GM21825 (cell line): ENCODE measurements around the gene DGCR2.
A peak's percentile ranks its signal among the peaks of the same experiment; 100 is the strongest.
"Not testable (repeated sequence)": the region's sequence is repeated elsewhere in the genome, so short reads cannot be mapped to it uniquely, and the experiment has no call there.

Experiments used
- ATAC-seq: cut with Tn5 transposase; IDR thresholded peaks from one replicate; pipeline ENCODE4 v1.9.1; 2021; ENCODE audit warnings: mild to moderate bottlenecking, moderate library complexity; ENCODE audit not compliant: unreplicated experiment

Gene DGCR2

GRCh38 chr22:19122143-19122751 is at the start of gene DGCR2:
Gene DGCR2, minus strand, starts transcription at chr22:19122412. Its CDS starts 206 bp downstream, at chr22:19122206.
- ATAC-seq: peak; percentile 84

DNA sequence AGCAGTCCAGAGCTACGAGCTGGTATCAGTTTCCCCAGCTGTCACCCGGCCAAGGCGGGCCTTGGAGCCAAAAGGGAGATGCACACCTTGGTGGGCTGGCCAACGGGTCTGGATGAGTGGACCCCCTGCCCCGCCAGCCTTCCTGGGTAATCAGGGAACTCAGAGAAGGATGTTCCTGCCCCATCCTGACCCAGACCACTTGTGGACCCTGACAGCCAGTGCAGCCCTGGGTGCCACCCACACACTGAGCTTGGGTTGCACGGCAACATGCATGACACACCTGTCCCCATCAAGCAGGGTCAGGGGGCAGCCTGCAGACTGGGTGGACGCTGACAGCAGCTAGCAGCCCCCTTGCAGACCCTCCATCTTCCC is 47.7 kb upstream of the DGCR2 start:
- ATAC-seq: no peak

DNA sequence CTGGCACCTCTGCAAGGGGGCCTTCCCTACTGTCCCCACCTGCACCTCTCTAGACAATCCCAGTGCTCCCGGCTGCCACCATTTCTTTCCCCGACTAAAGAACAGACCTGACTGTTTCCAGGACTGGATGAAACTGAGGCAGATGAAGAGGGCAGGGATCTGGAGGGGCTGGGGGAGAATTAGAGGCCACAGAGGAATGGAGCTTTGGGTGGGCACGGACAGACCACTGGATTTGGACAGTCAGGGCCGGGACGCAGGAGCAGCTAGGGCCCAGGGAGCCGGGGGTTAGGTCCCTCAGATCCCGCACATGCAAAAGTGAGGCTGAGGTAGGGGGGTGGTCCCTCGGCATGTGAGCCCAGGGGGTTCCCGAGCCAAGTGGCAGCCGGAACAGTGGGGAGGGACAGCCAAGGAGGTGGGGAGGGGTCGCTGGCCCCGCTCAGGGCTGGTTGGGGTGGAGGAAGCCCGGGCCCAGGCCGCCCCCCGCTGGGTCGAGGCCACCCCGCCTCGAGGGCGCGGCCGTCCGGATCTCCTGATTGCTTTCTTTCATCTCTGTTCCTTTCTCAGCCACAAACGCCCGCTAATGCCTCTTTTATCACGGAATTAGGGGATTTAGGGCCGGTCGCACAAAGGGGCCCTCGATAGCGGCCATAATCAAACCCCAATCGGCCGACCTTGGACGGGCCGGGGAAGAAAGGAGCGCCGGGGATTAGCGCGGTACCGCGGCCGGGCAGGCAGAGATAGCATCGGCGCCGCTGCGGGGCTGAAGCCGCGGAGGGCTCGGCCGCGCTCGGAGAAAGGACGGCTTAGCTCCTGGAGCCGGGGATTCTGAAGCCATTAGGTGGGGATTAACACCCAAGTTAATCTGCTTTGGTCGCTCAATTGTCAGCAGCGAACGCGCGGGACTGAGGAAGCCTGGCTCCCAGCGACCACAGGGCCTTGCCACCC is 47.1 kb upstream of the DGCR2 start:
- ATAC-seq: no peak

DNA sequence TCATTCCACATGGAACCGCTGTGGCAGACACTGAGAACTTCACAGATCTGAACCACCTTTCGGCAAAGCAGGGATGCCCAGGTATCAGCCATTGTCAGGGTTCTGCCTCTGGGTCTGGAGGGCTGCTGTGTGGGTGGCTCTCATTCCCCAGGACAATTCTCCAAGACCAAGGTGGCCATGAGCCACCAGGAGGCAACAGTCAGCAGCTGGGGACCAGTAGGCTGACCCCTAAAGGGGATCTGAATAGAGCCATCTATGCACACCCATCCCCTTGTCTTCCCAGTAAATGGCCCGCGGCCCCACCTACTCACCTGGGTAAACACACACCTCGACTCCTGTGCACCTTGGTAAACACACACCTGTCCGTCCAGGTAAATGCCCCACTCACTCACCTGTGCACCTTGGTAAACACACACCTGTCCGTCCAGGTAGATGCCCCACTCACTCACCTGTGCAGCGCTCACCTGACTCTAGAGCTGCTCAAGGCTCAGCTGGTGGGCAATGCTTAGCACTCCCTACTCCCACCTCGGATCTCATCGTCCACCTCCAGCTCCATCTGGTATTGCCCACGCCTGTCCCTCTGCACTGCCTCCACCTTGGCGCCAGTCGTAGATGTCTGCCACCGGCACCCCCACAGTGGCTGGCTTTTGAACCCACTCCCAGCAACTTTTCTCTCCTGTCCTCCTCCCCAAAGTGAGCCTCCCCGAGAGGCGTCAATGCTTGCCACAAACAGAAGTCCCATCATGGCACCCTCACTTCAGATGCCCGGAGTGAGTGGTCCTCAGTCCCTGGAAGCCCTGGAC is 46.1 kb upstream of the DGCR2 start:
- ATAC-seq: no peak

- ATAC-seq: no peak
Observed at GRCh38 chr22:19167106-19167869, 45.1 kb upstream of the DGCR2 start.

DNA sequence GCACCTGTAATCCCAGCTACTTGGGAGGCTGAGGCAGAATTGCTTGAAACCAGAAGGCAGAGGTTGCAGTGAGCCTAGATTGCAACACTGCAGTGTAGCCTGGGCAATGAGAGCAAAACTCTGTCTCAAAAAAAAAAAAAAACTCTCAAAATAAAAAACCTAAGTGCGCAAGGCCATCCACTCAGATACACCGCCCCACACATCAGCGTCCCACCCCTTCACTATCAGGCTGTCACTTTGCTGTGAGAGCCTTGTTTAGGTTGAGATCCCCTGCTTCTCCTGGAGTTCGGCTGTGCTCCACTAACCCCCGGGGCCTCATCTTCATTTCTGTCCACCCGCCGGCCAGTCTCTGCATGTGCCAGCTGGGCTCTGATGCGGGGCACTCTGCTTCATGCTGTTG is 44.2 kb upstream of the DGCR2 start:
- ATAC-seq: no peak

DNA sequence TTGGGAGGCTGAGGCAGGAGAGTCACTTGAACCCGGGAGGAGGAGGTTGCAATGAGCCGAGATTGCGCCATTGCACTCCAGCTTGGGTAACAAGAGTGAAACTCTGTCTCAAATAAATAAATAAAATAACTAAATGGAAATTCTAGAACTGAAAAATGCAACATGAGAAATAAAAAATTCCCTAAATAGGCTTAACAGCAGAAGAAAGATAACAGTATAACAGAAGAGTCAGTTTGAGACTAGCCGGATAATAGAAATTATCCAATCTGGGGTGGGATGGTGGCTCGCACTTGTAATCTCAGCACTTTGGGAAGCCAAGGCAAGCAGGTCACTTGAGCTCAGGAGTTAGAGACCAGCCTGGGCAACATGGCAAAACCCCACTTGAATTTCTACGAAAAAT is 42.2 kb upstream of the DGCR2 start:
- ATAC-seq: no peak

DNA sequence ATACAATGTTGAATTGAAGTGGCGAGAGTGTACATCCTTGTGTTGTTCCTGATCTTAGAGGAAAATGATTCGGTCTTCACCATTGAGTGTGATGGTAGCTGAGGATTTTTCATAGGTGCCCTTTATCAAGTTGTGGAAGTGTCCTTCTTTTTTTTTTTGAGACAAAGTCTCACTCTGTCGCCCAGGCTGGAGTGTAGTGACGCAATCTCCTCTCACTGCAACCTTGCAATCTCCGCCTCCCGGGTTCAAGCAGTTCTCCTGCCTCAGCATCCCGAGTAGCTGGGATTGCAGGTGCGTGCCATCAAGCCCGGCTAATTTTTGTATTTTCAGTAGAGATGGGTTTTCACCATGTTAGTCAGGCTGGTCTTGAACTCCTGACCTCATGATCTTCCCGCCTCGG is 36.4 kb upstream of the DGCR2 start:
- ATAC-seq: not testable (repeated sequence)

GRCh38 chr22:19156109-19156508 is 33.9 kb upstream of the DGCR2 start:
- not testable (repeated sequence) for ATAC-seq

DNA sequence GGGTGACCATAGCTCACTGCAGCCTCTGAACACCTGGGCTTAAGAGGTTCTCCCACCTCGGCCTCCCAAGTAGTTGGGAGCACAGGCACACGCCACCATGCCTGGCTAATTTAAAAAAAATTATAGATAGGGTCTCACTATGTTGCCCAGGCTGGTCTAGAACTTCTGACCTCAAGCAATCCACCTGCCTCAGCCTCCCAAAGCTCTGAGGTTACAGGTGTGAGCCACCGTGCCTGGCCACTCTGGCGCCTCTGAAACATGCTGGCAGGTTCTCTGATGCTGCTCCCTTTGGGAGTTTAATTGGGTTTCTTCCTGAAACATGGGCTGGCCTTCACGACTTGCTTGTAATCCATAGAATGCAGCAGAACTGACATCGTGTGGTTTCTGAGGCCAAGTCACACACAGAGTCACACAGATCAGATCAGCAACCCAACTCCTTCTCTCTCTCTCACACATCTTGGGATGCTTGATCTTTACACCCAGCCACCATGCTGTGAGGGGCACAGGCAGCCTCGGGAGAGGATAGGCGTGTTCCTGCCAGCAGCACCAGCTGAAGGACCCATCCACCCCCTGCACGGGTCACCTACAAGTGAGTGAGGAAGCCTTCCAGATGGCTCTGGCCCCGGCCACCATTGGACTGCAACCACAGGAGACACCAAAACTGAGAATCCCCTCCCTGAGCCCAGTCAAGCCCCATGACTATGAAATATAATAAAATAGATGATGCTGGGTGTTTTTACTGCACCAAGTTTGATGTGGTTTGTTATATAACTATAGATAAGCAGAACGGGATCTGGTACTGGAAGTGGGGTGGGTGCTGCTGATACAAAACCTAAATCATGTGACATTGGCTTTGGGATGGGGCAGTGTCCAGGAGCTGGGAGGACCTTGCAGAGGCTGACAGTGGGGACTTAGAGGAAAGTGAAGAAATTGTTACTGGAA is 31.0 kb upstream of the DGCR2 start:
- ATAC-seq: no peak

DNA sequence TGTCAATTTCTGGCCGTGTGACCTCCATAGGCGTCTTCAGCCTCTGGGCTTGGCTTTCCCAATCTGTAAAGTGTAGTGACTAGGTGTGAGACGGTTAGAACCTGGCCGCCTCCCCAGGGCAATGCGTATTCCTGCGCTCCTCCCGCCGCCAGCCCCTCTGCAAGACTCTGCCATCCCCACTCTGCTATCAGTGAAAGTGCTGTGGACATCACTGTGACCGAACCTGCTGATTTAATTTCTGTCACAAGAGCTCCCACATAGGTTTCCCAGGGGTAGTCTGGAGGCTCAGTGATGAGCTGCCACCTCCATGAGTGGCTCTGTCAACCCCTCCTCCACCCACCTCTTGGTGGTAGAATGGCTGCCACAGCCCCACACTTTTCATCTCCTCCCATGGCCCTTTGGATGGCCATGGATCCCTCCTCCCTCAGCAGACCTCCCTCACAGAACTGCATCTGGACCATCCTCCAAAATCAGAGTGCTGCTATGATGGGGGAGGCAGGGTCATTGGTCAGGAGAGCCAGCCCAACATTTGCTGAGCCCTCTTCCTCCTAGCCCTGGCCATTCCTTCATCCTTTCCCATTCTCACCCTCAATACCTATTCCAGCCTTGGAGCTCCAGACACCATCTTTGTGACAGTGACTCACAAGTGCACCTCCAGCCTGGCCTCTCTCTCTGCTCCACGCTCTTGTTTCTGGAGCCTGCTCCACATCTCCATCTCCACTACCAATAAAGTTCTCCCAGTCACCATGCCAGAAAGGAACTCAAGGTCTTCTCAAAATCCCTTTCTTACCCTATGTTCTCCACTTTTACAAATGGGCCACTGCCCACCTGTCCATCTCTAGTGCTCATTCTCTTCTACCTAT is 29.3 kb upstream of the DGCR2 start:
- no peak for ATAC-seq

DNA sequence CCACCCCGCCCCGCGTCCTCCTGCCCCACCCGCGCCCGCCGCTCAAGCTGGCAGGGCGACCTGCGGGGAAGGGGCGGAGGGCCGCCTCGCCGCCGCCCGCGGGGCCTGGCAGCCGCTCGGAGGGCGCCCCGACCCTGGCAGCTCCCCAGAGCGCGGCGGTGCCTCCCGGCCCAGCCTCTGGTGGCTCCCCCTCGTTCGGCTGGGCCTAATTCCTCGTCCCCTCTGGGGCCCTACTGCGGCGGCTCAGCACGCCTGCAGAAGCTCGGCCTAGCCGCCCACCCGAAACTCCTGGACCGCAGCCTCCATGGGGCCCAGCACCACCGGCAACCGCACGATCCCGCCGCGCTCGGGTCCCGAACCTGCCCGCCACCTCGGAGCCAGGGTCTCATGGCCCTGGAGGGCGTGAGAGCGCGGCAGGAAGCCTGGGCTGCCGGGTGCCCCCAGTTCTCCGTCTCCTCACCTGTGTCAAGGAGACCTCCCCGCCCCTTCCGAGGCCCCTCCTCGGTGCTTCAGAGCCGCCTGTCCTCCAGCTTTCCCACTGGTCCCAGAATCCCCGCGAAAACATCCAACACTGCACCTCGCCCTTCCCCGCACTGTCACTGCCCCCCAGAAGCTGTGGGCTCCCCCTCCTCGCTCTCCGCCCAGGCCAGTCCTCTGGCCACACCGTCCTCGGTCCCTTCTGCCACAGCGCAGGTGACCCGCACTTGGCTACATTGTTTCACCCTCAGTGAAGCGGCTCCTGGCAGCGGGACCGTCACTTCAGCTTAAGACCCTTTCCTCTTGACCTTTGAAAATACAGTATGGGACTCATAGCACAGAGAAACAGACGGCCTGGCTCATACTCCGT is 28.5 kb upstream of the DGCR2 start:
- ATAC-seq: no peak

DNA sequence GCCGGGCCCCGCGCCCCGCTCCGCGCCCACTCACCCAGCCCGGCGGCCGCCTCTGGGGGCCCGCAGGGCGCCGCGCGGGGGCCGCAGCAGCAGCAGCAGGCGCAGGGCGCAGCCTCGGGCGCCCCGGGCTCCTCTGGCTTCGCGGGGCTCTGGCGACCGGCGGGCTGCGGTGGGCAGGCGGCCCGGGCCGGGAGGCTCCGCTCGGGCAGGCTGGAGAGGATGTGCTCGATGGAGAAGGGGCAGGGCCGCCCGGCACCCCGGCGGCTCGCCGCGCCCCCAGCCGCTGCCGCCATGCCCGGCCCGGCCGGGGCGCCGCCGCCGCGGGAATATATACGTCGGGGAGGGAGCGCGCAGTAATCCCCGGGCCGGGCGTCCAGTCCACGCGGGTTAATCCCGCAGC is 27.8 kb upstream of the DGCR2 start, which contains the start of gene GSC2:
TSS of gene GSC2 (minus strand) at position 302 of the 400 bp plus-strand sequence. CDS start at position 293, 9 bp downstream.
- no peak for ATAC-seq

GRCh38 chr22:19149047-19149883 is 27.1 kb upstream of the DGCR2 start:
- ATAC-seq: no peak

- no peak for ATAC-seq
Observed at GRCh38 chr22:19148417-19149046, 26.3 kb upstream of the DGCR2 start.

DNA sequence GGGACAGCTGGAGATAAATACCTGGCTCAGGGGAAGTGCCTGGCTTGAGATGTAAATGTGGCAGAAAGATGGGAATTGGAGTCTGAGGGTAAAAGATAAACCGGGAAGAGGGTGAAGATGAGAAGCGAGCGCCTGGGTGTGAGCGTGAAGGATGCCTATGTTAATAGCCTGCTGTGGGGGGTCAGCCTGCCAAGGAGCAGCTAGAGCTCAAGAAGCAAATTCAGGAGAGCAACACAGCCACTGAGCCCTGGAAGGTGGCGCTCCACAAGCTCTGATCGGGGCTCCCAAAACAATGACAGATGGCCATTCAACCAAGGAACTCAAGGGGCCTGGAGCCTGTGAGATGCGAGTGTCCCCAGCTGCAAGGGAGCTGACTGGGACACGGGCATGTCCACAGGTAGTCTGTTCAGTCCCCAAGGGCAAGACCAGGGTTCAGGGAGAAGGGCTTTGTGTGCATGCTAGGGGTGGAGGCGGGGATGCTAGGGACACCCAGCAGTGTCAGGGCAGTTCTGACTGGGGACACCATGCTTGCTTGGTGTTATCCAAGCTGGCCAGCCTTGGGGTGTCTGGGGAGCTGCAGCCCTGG is 25.1 kb upstream of the DGCR2 start:
- no peak for ATAC-seq
